ENCODE measurements around the gene ASPG. TPM values are rescaled to one million over a fixed set of nuclear protein-coding genes. Genes with fewer than 3 reads are reported as not detected.

Gene ASPG
- total and polyA plus RNA-seq, 3 donors from 2014 or later: 2.7 to 3.7 (median 3.3) TPM

DNA sequence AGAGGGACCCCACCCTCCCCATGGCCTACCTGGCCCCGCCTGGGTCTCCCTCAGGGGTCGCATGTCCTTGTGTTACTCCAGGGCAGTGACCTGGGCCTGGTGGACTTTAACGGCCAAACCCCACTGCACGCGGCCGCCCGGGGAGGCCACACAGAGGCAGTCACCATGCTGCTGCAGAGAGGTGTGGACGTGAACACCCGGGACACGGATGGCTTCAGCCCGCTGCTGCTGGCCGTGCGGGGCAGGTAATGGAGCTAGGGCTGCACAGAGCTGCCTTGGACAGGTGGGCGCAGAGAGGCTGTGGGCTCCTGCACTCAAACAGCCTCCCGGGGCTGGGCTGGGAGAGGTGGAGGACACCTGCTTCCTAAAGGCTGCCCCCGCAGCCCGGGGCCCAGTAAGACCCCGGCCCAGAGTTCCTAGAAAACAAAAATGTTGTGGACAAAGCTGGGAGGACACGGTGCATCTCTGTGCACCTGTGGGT is 21.6 kb downstream of the ASPG start:
- no peak for TF ChIP-seq POLR2A (IDR thresholded peaks at IDR 0.05)
- TF ChIP-seq, protein P1, sequence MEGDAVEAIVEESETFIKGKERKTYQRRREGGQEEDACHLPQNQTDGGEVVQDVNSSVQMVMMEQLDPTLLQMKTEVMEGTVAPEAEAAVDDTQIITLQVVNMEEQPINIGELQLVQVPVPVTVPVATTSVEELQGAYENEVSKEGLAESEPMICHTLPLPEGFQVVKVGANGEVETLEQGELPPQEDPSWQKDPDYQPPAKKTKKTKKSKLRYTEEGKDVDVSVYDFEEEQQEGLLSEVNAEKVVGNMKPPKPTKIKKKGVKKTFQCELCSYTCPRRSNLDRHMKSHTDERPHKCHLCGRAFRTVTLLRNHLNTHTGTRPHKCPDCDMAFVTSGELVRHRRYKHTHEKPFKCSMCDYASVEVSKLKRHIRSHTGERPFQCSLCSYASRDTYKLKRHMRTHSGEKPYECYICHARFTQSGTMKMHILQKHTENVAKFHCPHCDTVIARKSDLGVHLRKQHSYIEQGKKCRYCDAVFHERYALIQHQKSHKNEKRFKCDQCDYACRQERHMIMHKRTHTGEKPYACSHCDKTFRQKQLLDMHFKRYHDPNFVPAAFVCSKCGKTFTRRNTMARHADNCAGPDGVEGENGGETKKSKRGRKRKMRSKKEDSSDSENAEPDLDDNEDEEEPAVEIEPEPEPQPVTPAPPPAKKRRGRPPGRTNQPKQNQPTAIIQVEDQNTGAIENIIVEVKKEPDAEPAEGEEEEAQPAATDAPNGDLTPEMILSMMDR (IDR thresholded peaks at IDR 0.05): no peak
- 90% methylated on average over 19 of the region's 19 CpGs; no CpG with 5 or more reads in 1 of the 2 donors for WGBS, 2 donors
- DNase-seq: no peak

DNA sequence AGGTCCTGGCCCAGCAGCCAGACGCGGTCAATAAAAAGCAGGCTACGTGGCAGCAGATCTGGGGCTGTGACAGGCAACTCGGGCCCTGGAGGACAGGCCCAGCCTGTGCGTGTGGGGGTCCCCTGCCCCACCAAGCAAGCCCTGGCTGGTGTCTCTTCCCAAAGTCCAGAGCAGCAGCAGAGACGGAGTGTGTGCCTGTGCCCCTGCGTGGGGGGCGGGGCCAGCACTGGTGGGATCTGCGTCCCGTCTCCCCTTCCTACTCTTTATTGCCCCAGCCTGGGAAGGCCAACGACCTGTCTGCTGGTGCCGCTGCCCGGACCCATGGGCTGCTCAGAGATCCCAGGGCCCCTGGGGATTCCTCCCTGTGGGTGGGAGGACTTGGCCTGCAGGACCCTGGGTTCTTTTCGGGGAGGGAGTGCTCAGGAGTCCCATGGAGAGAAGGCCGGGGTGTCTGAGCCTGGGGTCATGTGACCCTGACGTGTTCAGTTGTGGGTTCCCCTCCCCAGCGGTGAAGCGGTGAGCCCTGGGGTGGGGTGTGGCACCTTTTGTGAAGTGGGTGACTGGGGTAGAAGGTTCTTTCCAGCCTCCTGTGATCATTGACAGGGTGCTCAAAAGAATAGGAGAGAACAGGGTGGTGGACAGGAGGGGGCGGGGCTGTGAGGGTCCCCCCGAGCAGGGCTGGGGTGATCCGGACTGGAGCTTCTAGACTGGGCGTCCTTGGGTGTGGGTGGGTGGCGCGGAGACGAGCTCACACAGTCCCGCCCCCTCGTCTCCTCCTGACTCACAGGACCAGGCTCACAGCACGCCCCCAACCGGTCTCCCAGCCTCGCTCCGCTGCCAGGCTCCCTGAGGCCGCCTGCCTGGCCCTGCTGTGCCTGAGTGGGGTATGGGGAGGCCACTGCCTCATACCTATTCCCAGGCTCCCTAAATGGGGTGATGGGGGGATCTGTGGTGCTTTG is 22.4 kb downstream of the ASPG start:
- H3K36me3 ChIP-seq (ENCODE audit: low read depth, missing control alignments): no peaks in the 10 kb centered on the region
- intact Hi-C loops (cut with DNase I; ENCODE audit: low total_unique reads): no loop called here
- no peak for DNase-seq
- H3K27me3 ChIP-seq: no peaks in the 10 kb centered on the region
- H3K9me3 ChIP-seq: no peaks in the 10 kb centered on the region
- H3K4me1 ChIP-seq: no peaks in the 10 kb centered on the region
- WGBS, 2 donors: 70 to 78% methylated on average over 19 to 32 of the region's 32 CpGs
- H3K27ac ChIP-seq: no peak overlapping the region
- TF ChIP-seq, protein P1 (IDR thresholded peaks at IDR 0.05): no peak
- no peak for TF ChIP-seq POLR2A (IDR thresholded peaks at IDR 0.05)
- no peak overlapping the region for H3K4me3 ChIP-seq

More for the DNA sequence above, 21.6 kb downstream of the ASPG start:
- no peaks in the 10 kb centered on the region for H3K36me3 ChIP-seq (ENCODE audit: low read depth, missing control alignments)
- no peaks in the 10 kb centered on the region for H3K4me1 ChIP-seq
- H3K9me3 ChIP-seq: no peaks in the 10 kb centered on the region
- no peak overlapping the region for H3K4me3 ChIP-seq
- no peak overlapping the region for H3K27ac ChIP-seq
- H3K27me3 ChIP-seq: no peaks in the 10 kb centered on the region
- intact Hi-C loops (cut with DNase I; ENCODE audit: low total_unique reads): no loop called here

DNA sequence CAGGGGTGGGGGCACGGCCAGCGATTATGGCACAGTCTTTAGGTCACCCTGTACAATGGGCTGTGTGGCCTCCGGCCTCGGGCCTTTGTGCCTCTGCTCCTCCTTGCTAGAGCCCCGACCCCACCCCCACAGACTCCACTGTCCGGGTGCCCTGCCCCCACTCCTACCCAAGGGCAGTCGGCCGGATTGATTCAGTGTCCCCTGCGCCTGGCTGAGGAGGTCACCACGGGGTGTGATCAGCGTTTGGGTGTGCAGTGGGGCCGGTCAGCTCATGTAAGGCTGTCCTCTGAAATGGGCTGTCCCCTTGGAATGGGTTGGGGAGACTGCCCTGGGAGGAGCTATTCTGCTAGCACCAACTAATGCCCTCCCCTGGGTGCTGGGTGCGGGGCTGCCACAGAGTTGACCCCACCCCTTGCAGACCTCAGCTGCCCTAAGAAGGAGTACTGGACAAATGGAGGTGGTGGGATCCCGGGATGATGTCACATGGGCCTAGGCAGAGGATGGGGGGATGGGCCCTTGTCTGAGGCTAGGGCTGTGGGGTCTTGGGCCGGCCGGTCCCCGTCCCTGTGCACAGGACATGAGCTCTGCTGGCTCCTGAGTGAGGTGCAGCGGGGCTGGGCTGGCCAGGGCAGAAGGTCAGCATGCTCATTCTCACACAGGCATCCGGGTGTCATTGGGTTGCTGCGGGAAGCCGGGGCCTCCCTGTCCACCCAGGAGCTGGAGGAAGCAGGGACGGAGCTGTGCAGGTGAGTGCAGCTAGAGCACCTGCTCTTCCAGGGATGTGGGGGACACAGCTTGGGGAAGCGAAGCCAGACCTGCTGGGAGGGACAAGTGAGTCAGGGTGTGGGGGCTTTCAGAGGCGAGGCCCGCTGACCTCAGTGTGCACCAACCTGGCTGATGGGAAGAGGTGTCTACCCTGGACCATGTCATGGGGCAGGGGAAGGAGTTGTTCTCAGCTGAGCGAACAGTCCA is 23.4 kb downstream of the ASPG start:
- DNase-seq: no peak
- TF ChIP-seq, protein P1 (IDR thresholded peaks at IDR 0.05): no peak
- TF ChIP-seq POLR2A (IDR thresholded peaks at IDR 0.05): no peak
- intact Hi-C loops (cut with DNase I; ENCODE audit: low total_unique reads): no loop called here

DNA sequence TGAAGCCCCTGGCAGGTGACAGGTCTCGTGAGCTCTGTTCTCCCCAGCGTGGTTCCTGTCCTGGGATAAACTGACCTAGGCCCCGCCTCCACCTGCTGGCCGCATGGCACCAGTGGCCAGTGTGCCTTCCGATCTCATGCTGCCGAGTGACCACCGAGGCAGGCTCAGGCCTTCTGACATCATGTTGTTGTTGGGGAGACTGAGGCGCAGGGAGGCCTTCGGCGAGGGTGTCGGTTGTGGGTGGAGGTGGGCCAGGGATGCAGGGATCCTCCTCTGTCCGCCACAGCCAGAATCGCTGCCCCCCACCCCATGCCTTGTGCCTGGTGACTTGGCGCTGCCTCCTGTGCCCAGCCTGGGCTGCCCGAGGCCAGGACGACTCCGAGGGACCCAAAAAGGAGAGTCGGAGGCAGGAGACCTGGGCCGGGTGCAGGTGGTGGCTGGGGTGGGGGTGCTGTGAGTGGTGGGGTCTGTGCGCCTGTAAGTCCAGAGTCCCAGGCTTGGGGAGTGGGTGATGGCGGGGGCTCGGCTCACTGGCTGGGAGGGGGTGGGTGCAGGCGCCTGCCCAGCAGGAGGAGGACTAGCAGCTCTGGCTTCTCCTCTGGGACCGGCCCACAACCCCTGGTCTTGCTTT is 24.3 kb downstream of the ASPG start:
- WGBS, 2 donors: 89 to 92% methylated on average over 15 to 24 of the region's 24 CpGs
- Histone ChIP-seq H3K36me3 (ENCODE audit: low read depth, missing control alignments) (no peaks in the 10 kb centered on the region), H3K27me3 (no peaks in the 10 kb centered on the region), H3K9me3 (no peaks in the 10 kb centered on the region), H3K4me3 (no peak overlapping the region), H3K27ac (no peak overlapping the region), H3K4me1 (no peaks in the 10 kb centered on the region)
- intact Hi-C loops (cut with DNase I; ENCODE audit: low total_unique reads): no loop called here
- no peak for DNase-seq
- TF ChIP-seq, protein P1 (IDR thresholded peaks at IDR 0.05): no peak
- TF ChIP-seq POLR2A (IDR thresholded peaks at IDR 0.05): no peak

More for the DNA sequence above, 23.4 kb downstream of the ASPG start:
- no peak overlapping the region for H3K27ac ChIP-seq
- H3K4me3 ChIP-seq: no peak overlapping the region
- 69 to 71% methylated on average over 20 to 26 of the region's 26 CpGs for WGBS, 2 donors
- H3K36me3 ChIP-seq (ENCODE audit: low read depth, missing control alignments): no peaks in the 10 kb centered on the region
- no peaks in the 10 kb centered on the region for H3K4me1 ChIP-seq
- H3K27me3 ChIP-seq: no peaks in the 10 kb centered on the region
- H3K9me3 ChIP-seq: no peaks in the 10 kb centered on the region

Data from testis (tissue), 3 donors.